RWPE2 (cell line): ENCODE results near the gene BCL7A.

Experiments
- ATAC-seq: fragments of 200-7000 bp; cut with Tn5 transposase; 3 replicates; pipeline ENCODE4 v1.9.1; 2021; ENCODE audit warnings: low read depth
- DNase-seq: peaks from one replicate; pipeline ENCODE4 v3.0.0-alpha.2; 2020; ENCODE audit warnings: low spot score
- H3K27ac ChIP-seq: fragments of 450-650 bp; 2 replicates; pipeline ENCODE4 v1.5.1; 2017; ENCODE audit warnings: mild to moderate bottlenecking; ENCODE audit not compliant: poor library complexity, severe bottlenecking
- H3K27me3 ChIP-seq: fragments of 250-450 bp; sonication (Bioruptor Pico); 2 replicates; pipeline ENCODE4 v1.5.1; 2021; ENCODE audit warnings: mild to moderate bottlenecking, moderate library complexity; ENCODE audit not compliant: insufficient read depth, poor library complexity, severe bottlenecking
- H3K36me3 ChIP-seq: fragments of 250-450 bp; sonication (Bioruptor Pico); 2 replicates; pipeline ENCODE4 v1.5.1; 2020; ENCODE audit warnings: low read depth, mild to moderate bottlenecking, moderate library complexity
- H3K4me1 ChIP-seq: fragments of 250-450 bp; sonication (Bioruptor Pico); 2 replicates; pipeline ENCODE4 v1.5.1; 2021; ENCODE audit warnings: mild to moderate bottlenecking, moderate library complexity; ENCODE audit not compliant: insufficient read depth, poor library complexity, severe bottlenecking
- H3K4me3 ChIP-seq: fragments of 250-450 bp; sonication (Bioruptor Pico); 2 replicates; pipeline ENCODE4 v1.5.1; 2021; ENCODE audit warnings: mild to moderate bottlenecking, moderate library complexity; ENCODE audit not compliant: severe bottlenecking
- H3K9me3 ChIP-seq: fragments of 250-450 bp; sonication (Bioruptor Pico); 2 replicates; pipeline ENCODE4 v1.5.1; 2021; ENCODE audit warnings: mild to moderate bottlenecking, moderate library complexity; ENCODE audit not compliant: severe bottlenecking
- CTCF ChIP-seq: fragments of 450-650 bp; IDR thresholded peaks from one replicate; pipeline ENCODE4 v1.5.1; 2017; ENCODE audit warnings: mild to moderate bottlenecking, moderate library complexity; ENCODE audit not compliant: poor library complexity, severe bottlenecking

The BCL7A gene

GRCh38 chr12:122106843-122107242 is 85.2 kb downstream of the BCL7A start:
- Histone ChIP-seq H3K9me3 (peaks cover 4% of the 10 kb centered on the region), H3K27me3 (no peaks in the 10 kb centered on the region), H3K4me3 (no peak overlapping the region), H3K27ac (peak overlapping the region; percentile 89), H3K4me1 (peaks cover 39% of the 10 kb centered on the region), H3K36me3 (peaks cover 16% of the 10 kb centered on the region)
- TF ChIP-seq CTCF, result no peak
- no peak for ATAC-seq
- no peak for DNase-seq

- DNase-seq, result no peak
- H3K27ac ChIP-seq, result peak overlapping the region; percentile 89
- TF ChIP-seq CTCF, result no peak
Observed at GRCh38 chr12:122107261-122107660, 85.6 kb downstream of the BCL7A start.

GRCh38 chr12:122111089-122111641 is 89.5 kb downstream of the BCL7A start:
- Histone ChIP-seq H3K27ac (peak overlapping the region; percentile 89), H3K9me3 (peaks cover 8% of the 10 kb centered on the region), H3K27me3 (no peaks in the 10 kb centered on the region), H3K36me3 (peaks cover 17% of the 10 kb centered on the region), H3K4me1 (peaks cover 51% of the 10 kb centered on the region), H3K4me3 (no peak overlapping the region)
- no peak for TF ChIP-seq CTCF
- ATAC-seq, result peak; percentile 81
- no peak for DNase-seq

More at GRCh38 chr12:122107261-122107660, 85.6 kb downstream of the BCL7A start:
- Histone ChIP-seq H3K27me3 (no peaks in the 10 kb centered on the region), H3K9me3 (peaks cover 4% of the 10 kb centered on the region), H3K36me3 (peaks cover 12% of the 10 kb centered on the region), H3K4me3 (no peak overlapping the region), H3K4me1 (peaks cover 41% of the 10 kb centered on the region)
- peak; percentile 50; the same call in 2 of the 3 replicates for ATAC-seq
